Gastroesophageal sphincter (tissue), 3 donors: ENCODE data around the gene C1orf87.

Experiments
- EP300 ChIP-seq: sonication (generic); formaldehyde crosslinking; IDR thresholded peaks from one replicate; pipeline ENCODE4 v1.6.1; 2017; ENCODE audit warnings: antibody characterized with exemption, mild to moderate bottlenecking
- POLR2A ChIP-seq, 2 donors: fragments of 450-650 bp; IDR thresholded peaks; one replicate each; pipeline ENCODE4 v1.6.1; 2017; ENCODE audit warnings: antibody characterized with exemption in 2 of 2, mild to moderate bottlenecking in 2 of 2, moderate library complexity in 1 of 2
- TF ChIP-seq, protein P1 (sequence below), 4 experiments: fragments of 200-600 bp in 2 of 4; fragments of 450-650 bp in 2 of 4; sonication (generic) in 1 of 4; IDR thresholded peaks; one replicate each; pipeline ENCODE4 v1.5.1; 2017 to 2019; ENCODE audit warnings: antibody characterized with exemption in 4 of 4, mild to moderate bottlenecking in 2 of 4, moderate library complexity in 2 of 4

DNA sequence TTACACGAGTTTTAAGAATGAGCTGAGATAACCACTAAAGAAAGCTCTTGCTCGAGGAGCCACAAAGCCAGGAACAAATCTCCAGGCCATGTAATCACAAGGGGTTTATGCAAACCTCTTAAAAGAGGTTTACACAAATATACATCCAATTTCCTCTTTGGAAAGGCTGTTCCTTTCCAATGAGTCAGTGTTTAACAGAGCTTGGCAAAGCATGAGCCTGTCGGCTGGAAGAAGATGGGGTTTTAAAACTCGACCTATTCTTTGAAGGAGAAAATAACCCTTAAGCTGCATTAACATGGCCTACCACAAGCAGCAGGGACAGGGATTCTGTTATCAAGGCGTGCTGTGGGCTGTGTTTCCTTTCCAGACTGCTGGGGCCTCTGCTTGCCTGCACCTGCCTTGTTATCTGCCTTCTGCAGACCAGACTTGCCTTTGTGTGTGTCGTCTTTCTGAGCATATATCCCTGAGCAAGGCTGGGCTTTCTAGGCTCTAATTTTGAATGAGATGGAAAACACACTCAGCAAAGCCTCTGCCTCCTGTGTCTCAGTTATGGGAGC lies 106.4 kb downstream of the C1orf87 start:
- TF ChIP-seq, protein P1, sequence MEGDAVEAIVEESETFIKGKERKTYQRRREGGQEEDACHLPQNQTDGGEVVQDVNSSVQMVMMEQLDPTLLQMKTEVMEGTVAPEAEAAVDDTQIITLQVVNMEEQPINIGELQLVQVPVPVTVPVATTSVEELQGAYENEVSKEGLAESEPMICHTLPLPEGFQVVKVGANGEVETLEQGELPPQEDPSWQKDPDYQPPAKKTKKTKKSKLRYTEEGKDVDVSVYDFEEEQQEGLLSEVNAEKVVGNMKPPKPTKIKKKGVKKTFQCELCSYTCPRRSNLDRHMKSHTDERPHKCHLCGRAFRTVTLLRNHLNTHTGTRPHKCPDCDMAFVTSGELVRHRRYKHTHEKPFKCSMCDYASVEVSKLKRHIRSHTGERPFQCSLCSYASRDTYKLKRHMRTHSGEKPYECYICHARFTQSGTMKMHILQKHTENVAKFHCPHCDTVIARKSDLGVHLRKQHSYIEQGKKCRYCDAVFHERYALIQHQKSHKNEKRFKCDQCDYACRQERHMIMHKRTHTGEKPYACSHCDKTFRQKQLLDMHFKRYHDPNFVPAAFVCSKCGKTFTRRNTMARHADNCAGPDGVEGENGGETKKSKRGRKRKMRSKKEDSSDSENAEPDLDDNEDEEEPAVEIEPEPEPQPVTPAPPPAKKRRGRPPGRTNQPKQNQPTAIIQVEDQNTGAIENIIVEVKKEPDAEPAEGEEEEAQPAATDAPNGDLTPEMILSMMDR (IDR thresholded peaks at IDR 0.05) = no peak
- TF ChIP-seq POLR2A (IDR thresholded peaks at IDR 0.05) (no peak), EP300 (no peak)
